Esophagus squamous epithelium (tissue), 4 donors: ENCODE measurements around the gene VIPR2.

Experiments
- POLR2A ChIP-seq, 4 donors: fragments of 450-650 bp; IDR thresholded peaks; one replicate each; pipeline ENCODE4 v1.6.1; 2017; ENCODE audit warnings: antibody characterized with exemption in 4 of 4, mild to moderate bottlenecking in 4 of 4, moderate library complexity in 3 of 4
- TF ChIP-seq, protein P1 (sequence below), 6 experiments: fragments of 450-650 bp in 4 of 6; fragments of 200-600 bp in 2 of 6; sonication (generic) in 2 of 6; IDR thresholded peaks; one replicate each; pipeline ENCODE4 v1.5.1; 2016 to 2019; ENCODE audit warnings: antibody characterized with exemption in 6 of 6, mild to moderate bottlenecking in 4 of 6, moderate library complexity in 4 of 6

DNA sequence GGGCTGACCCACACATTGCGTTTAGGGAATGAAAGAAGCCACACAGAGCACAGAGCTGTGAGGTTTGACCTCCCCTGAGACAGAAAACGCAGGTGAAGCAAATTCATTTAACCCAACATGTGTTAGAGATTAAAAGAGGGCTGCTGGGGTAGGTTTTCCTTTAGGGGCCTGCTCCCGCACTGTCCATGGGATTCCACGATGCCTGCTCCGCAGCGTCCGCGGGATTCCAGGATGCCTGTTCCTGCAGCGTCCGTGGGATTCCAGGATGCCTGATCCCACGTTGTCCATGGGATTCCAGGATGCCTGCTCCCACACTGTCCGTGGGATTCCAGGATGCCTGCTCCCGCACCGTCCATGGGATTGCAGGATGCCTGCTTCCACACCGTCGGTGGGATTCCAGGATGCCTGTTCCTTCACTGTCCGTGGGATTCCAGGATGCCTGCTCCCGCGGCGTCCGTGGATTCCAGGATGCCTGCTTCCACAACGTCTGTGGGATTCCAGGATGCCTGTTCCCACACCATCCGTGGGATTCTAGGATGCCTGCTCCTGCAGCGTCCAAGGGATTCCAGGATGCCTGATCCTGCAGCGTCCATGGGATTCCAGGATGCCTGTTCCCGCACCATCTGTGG lies 78.7 kb downstream of the VIPR2 start:
- TF ChIP-seq POLR2A (IDR thresholded peaks at IDR 0.05): no peak
- TF ChIP-seq, protein P1, sequence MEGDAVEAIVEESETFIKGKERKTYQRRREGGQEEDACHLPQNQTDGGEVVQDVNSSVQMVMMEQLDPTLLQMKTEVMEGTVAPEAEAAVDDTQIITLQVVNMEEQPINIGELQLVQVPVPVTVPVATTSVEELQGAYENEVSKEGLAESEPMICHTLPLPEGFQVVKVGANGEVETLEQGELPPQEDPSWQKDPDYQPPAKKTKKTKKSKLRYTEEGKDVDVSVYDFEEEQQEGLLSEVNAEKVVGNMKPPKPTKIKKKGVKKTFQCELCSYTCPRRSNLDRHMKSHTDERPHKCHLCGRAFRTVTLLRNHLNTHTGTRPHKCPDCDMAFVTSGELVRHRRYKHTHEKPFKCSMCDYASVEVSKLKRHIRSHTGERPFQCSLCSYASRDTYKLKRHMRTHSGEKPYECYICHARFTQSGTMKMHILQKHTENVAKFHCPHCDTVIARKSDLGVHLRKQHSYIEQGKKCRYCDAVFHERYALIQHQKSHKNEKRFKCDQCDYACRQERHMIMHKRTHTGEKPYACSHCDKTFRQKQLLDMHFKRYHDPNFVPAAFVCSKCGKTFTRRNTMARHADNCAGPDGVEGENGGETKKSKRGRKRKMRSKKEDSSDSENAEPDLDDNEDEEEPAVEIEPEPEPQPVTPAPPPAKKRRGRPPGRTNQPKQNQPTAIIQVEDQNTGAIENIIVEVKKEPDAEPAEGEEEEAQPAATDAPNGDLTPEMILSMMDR (IDR thresholded peaks at IDR 0.05): no peak
